GM12865 (cell line): ENCODE data around the gene PTF1A.
"Not testable (repeated sequence)": the region's sequence is repeated elsewhere in the genome, so short reads cannot be mapped to it uniquely, and the experiment has no call there.

Source experiments
- DNase-seq: peaks from one replicate; pipeline ENCODE4 v3.0.0; 2010; ENCODE audit warnings: low read depth
- H3K4me3 ChIP-seq: 2 replicates; pipeline ENCODE4 v1.5.1; 2011; ENCODE audit warnings: mild to moderate bottlenecking, low read depth, low read length, control low read depth
- CTCF ChIP-seq: IDR thresholded peaks from 2 replicates; pipeline ENCODE4 v1.5.1; 2011; ENCODE audit warnings: low read length, control low read depth, low read depth, inconsistent platforms; ENCODE audit not compliant: insufficient read depth; ENCODE audit errors: missing control alignments

Gene PTF1A

GRCh38 chr10:23203369-23204325, 11.5 kb downstream of the PTF1A start:
- TF ChIP-seq CTCF = no peak
- no peak overlapping the region for H3K4me3 ChIP-seq
- DNase-seq = no peak

- TF ChIP-seq CTCF = no peak
- no peak for DNase-seq
- H3K4me3 ChIP-seq = no peak overlapping the region
These were observed 12.7 kb downstream of the PTF1A start for GRCh38 chr10:23204773-23205172.

GRCh38 chr10:23205972-23206642, 14.0 kb downstream of the PTF1A start:
- no peak for TF ChIP-seq CTCF

GRCh38 chr10:23217471-23217870, 25.4 kb downstream of the PTF1A start:
- DNase-seq = no peak
- no peak for TF ChIP-seq CTCF
- H3K4me3 ChIP-seq = no peak overlapping the region

More at GRCh38 chr10:23205972-23206642, 14.0 kb downstream of the PTF1A start:
- no peak for DNase-seq
- H3K4me3 ChIP-seq = no peak overlapping the region

GRCh38 chr10:23230582-23230981, 38.5 kb downstream of the PTF1A start:
- DNase-seq = no peak
- no peak for TF ChIP-seq CTCF
- H3K4me3 ChIP-seq = no peak overlapping the region

GRCh38 chr10:23238015-23238414, 45.9 kb downstream of the PTF1A start:
- no peak overlapping the region for H3K4me3 ChIP-seq
- no peak for TF ChIP-seq CTCF
- DNase-seq = no peak

GRCh38 chr10:23241779-23242178, 49.7 kb downstream of the PTF1A start:
- not testable (repeated sequence) for H3K4me3 ChIP-seq, DNase-seq
